Measurements from ENCODE around the gene OR6J1. TPM values are rescaled to one million over a fixed set of nuclear protein-coding genes. Genes with fewer than 3 reads are reported as not detected.

The OR6J1 gene
- total and polyA plus RNA-seq, 2 of the 13 experiments (the other 11 are each of a cell fraction or from before 2014, with no cell fraction given): not detected

- TF ChIP-seq ZBTB43 (CRISPR knock-in tag; conservative IDR thresholded peaks at IDR 0.05): peak; percentile 44; the same call in 1 of the 2 replicates
- 0 out of 2 replicates have a peak, but pooled peaks have one; percentile 14 for TF ChIP-seq ETV6 (CRISPR knock-in tag; conservative IDR thresholded peaks at IDR 0.05)
- peak; percentile 95 for TF ChIP-seq ZNF280B (CRISPR knock-in tag; IDR thresholded peaks at IDR 0.05; ENCODE audit: borderline replicate concordance)
- peak; percentile 88; the same call in 1 of the 2 replicates for TF ChIP-seq ZNF44 (CRISPR knock-in tag; IDR thresholded peaks at IDR 0.05)
- TF ChIP-seq STAT5B (CRISPR knock-in tag; IDR thresholded peaks at IDR 0.05): 0 out of 2 replicates have a peak, but pooled peaks have one; percentile 19
- no peak; the same call in 1 of the 2 replicates for TF ChIP-seq ZNF256 (CRISPR knock-in tag; conservative IDR thresholded peaks at IDR 0.05)
- no peak for TF ChIP-seq SYNCRIP (IDR thresholded peaks at IDR 0.05; ENCODE audit: insufficient read depth, low read depth, low read length)
- TF ChIP-seq ZNF572 (CRISPR knock-in tag; IDR thresholded peaks at IDR 0.05): peak; percentile 98; the same call in 1 of the 2 replicates
- TF ChIP-seq ZNF496 (CRISPR knock-in tag; IDR thresholded peaks at IDR 0.05; ENCODE audit: insufficient replicate concordance): no peak
- no peak for TF ChIP-seq BRF2 (CRISPR knock-in tag; IDR thresholded peaks at IDR 0.05)
- TF ChIP-seq ATF4 (CRISPR knock-in tag; IDR thresholded peaks at IDR 0.05): peak in 1 of 2 experiments; percentile 63; a peak in 2 of 4 replicates
- peak; percentile 97 for TF ChIP-seq TGIF2 (CRISPR knock-in tag; IDR thresholded peaks at IDR 0.05)
- peak; percentile 78 for TF ChIP-seq GATA4 (IDR thresholded peaks at IDR 0.05; ENCODE audit: borderline replicate concordance, low read depth)
- TF ChIP-seq BRD4 (CRISPR knock-in tag; IDR thresholded peaks at IDR 0.05): peak; percentile 46; the same call in 1 of the 2 replicates
- TF ChIP-seq CSRNP1 (CRISPR knock-in tag; IDR thresholded peaks at IDR 0.05): peak; percentile 90
- TF ChIP-seq NAIF1 (CRISPR knock-in tag; IDR thresholded peaks at IDR 0.05; ENCODE audit: borderline replicate concordance): no peak
- TF ChIP-seq ZIK1 (CRISPR knock-in tag; IDR thresholded peaks at IDR 0.05; ENCODE audit: borderline replicate concordance, low read depth): peak; percentile 57; the same call in 1 of the 2 replicates
- peak; percentile 74; the same call in 1 of the 2 replicates for TF ChIP-seq ZNF451 (CRISPR knock-in tag; IDR thresholded peaks at IDR 0.05)
- peak; percentile 7; the same call in 1 of the 2 replicates for TF ChIP-seq MIER2 (CRISPR knock-in tag; IDR thresholded peaks at IDR 0.05)
- TF ChIP-seq TFDP2 (CRISPR knock-in tag; IDR thresholded peaks at IDR 0.05): peak; percentile 80
- TF ChIP-seq ELF3 (CRISPR knock-in tag; IDR thresholded peaks at IDR 0.05): peak; percentile 25
Observed at GRCh38 chr14:22598099-22598895, 45.9 kb downstream of the OR6J1 start, which contains the start of gene ABHD4 (continued).
